IPS DF 6.9 (cell line): ENCODE data around the gene PRSS27.

ENCODE experiments used
- DNase-seq: peaks from one replicate; pipeline ENCODE4 v3.0.0-alpha.2; 2013; ENCODE audit warnings: low read depth, low spot score
- H3K27ac ChIP-seq: one replicate; pipeline ENCODE4 v1.5.1; 2013; ENCODE audit warnings: low read length, control low read depth
- H3K27me3 ChIP-seq: 2 replicates; pipeline ENCODE4 v1.6.1; 2013; ENCODE audit warnings: mild to moderate bottlenecking, low read length; ENCODE audit not compliant: control insufficient read depth, insufficient read depth
- H3K36me3 ChIP-seq: 2 replicates; pipeline ENCODE4 v1.6.1; 2013; ENCODE audit warnings: low read length; ENCODE audit not compliant: control insufficient read depth, insufficient read depth
- H3K4me1 ChIP-seq: 2 replicates; pipeline ENCODE4 v1.6.1; 2013; ENCODE audit warnings: low read length; ENCODE audit not compliant: control insufficient read depth, insufficient read depth
- H3K4me3 ChIP-seq: 2 replicates; pipeline ENCODE4 v1.5.1; 2013; ENCODE audit warnings: mild to moderate bottlenecking, low read length
- H3K9me3 ChIP-seq: 2 replicates; pipeline ENCODE4 v1.6.1; 2013; ENCODE audit warnings: low read length, inconsistent platforms; ENCODE audit not compliant: control insufficient read depth, insufficient read depth
- WGBS: extraction: QIAGEN DNeasy Blood & Tissue Kit; methylation state at CpG from one replicate; pipeline ENCODE4 v1.1.7; 2013; ENCODE audit warnings: mixed read lengths, missing lambda C conversion rate; ENCODE audit not compliant: insufficient read length, insufficient coverage; 5-methylcytosine and 5-hydroxymethylcytosine counted together

PRSS27 gene

DNA sequence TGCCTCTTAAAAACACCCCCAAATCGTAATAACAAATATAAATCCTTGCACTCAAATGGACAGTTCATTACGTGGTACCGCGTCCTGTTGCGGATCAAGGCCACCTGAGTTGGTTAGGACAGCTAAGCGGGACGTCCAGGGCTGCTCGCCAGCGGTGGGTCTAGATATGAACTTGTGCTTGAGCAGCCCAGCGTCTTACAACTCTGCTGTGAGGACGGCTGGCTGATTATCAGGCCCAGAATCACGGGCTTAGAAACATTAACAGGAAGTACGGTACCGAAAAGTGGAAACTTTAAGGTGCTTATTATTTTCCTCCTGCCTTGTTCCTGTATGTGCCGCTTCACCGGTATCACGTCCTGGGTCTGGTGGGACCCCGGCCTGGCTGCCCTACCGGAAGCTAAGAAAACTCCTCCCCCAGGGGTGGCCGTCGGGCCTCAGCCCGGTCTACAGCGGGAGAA lies 31.6 kb upstream of the PRSS27 start:
- Histone ChIP-seq H3K4me3 (peak overlapping the region; percentile 75; the same call in 1 of the 2 replicates), H3K4me1 (no peaks in the 10 kb centered on the region), H3K27me3 (no peaks in the 10 kb centered on the region), H3K9me3 (no peaks in the 10 kb centered on the region), H3K36me3 (0 out of 2 replicates have a peak, but pooled peaks cover 5% of the 10 kb centered on the region), H3K27ac (no peak overlapping the region)
- no CpG with 5 or more reads among the region's 23 CpGs for WGBS
- peak; percentile 60 for DNase-seq

DNA sequence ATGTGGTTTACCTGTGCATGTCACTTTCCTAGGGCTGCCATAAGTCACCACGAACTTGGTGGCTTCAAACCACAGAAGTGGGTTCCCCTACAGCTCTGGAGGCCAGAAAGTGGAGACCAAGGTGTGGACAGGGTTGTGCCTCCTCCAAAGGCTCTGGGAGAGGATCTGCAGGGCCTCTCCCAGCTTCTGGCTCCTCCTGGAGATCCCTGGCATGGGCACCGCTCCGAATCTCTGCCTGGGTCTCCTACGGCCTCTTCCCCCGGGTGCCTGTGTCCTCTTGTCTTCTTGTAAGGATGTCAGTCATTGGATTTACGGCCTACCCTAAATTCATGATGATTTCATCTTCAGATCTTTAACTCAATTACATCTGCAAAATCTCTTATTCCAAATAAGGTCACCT lies 29.9 kb upstream of the PRSS27 start:
- no peak overlapping the region for H3K4me3 ChIP-seq
- no peaks in the 10 kb centered on the region for H3K36me3 ChIP-seq
- no peaks in the 10 kb centered on the region for H3K9me3 ChIP-seq
- no peaks in the 10 kb centered on the region for H3K4me1 ChIP-seq
- no peaks in the 10 kb centered on the region for H3K27me3 ChIP-seq
- no peak overlapping the region for H3K27ac ChIP-seq
- no CpG with 5 or more reads among the region's 6 CpGs for WGBS
- no peak for DNase-seq

DNA sequence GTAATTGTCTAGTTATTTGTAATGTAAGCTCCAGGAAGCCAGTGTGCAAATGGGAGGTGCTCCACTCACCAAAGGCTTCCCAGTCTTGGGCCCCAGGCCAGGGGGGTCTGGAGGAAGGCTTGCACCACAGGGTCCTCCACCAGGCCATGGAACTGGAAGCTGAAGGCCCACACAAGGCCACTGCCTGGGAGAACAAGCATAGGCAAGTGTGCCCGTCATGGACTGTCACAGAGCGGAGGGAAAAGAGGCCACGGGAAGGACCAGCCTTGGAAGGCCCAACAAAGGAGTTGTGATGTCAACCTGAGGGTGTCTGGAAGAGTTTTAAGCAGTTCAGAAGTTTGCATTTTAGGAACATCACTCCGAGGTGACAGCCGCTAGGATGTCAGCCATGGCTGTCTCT lies 29.5 kb upstream of the PRSS27 start:
- Histone ChIP-seq H3K9me3 (no peaks in the 10 kb centered on the region), H3K4me1 (no peaks in the 10 kb centered on the region), H3K27ac (no peak overlapping the region), H3K27me3 (no peaks in the 10 kb centered on the region), H3K4me3 (no peak overlapping the region), H3K36me3 (no peaks in the 10 kb centered on the region)
- DNase-seq, result no peak
- WGBS, result no CpG with 5 or more reads among the region's 5 CpGs

DNA sequence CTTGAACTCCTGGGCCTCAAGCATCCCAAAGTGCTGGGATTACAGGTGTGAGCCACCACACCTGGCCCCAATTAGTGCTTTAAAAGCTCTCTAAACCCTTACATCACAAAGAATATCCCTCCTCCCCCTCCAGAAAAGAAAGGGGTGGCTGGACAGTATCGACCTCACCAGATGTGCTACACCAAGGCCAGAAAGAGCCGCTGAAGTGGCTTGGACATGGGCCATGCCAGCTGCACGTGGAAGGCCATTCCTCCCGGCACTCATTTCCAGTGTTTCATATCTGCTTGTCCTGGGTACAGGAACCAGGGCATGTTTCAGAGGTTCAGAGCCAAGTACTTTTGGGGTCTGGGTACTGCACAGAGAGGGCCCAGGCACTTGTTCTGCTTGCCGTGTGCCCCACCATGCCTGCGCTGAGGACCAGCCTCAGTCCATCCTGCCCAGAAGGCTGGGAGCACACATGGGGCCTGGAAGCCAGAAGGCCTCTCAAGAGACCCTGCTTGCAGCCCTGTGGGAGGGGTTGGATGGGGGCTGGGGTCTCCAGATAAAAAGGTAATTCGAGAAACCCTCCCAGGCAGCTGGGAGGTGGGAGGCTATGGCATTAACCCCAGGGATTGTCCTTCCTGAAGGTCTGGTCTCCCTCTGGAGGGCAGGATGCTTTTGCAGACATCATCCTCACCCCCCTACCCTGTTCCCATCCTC lies 28.9 kb upstream of the PRSS27 start:
- H3K4me1 ChIP-seq, result no peaks in the 10 kb centered on the region
- no peaks in the 10 kb centered on the region for H3K36me3 ChIP-seq
- no peaks in the 10 kb centered on the region for H3K9me3 ChIP-seq
- H3K27ac ChIP-seq, result no peak overlapping the region
- H3K27me3 ChIP-seq, result no peaks in the 10 kb centered on the region
- no peak for DNase-seq
- H3K4me3 ChIP-seq, result no peak overlapping the region
- no CpG with 5 or more reads among the region's 7 CpGs for WGBS

DNA sequence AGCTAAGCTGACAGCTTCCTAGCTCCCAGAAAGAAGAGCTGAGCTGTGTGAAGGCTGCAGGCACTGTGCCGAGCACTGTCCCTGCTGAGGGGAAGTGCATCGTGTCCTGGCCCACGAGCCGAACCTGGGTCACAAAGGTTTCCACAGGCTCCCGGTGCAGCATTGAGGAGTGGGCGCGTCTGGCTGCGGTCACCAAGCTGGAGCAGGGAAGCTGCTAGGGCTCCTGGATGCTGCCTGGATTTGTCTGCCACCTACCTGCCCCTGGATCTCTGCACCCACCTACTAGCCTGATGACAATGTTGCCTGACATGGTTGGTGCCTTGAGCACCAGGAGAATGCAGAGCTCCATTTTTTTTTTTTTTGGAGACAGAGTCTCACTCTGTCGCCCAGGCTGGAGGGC lies 25.9 kb upstream of the PRSS27 start:
- no peaks in the 10 kb centered on the region for H3K36me3 ChIP-seq
- no peak overlapping the region for H3K4me3 ChIP-seq
- no peak for DNase-seq
- H3K4me1 ChIP-seq, result no peaks in the 10 kb centered on the region
- no CpG with 5 or more reads among the region's 9 CpGs for WGBS
- H3K27me3 ChIP-seq, result no peaks in the 10 kb centered on the region
- no peaks in the 10 kb centered on the region for H3K9me3 ChIP-seq
- H3K27ac ChIP-seq, result no peak overlapping the region

DNA sequence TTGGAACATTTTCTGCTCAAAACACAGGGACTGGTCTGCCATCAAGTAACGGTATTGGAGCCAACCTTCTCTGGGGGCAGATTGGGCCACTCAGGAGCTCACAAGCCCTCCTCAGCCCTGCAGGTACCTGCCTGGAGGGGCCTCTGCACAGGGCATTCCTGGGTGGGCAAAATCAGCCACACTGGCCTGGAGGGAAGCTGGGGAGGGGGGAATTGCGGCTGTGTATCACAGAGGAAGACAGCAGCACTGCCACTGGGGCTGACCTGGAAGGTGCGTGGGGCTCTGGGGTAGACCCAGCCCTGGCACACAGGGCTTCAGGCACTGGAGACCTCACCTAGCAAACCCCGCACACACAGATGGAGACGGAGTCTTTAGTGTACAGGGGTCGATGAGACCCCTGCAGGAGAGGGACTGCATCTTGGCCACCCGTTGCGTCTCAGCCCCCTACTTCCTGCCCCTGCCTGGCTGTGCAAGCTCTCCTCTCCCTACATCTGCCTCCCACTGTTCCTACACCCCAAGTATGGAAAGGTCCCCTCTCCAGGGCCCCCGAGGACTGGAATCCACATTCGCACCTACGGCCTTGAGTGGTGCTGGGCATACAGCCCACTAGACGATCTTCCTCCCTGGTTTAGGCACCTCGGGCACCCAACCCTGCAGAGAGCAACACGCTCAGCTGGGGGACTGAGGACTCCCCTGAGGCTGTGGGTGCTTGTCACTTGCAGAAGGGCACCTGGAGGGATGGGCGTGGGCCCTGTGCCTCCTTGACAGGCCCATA lies 25.3 kb upstream of the PRSS27 start:
- Histone ChIP-seq H3K27me3 (no peaks in the 10 kb centered on the region), H3K9me3 (no peaks in the 10 kb centered on the region), H3K27ac (no peak overlapping the region), H3K36me3 (no peaks in the 10 kb centered on the region), H3K4me1 (no peaks in the 10 kb centered on the region), H3K4me3 (no peak overlapping the region)
- no peak for DNase-seq
- WGBS, result no CpG with 5 or more reads among the region's 15 CpGs

DNA sequence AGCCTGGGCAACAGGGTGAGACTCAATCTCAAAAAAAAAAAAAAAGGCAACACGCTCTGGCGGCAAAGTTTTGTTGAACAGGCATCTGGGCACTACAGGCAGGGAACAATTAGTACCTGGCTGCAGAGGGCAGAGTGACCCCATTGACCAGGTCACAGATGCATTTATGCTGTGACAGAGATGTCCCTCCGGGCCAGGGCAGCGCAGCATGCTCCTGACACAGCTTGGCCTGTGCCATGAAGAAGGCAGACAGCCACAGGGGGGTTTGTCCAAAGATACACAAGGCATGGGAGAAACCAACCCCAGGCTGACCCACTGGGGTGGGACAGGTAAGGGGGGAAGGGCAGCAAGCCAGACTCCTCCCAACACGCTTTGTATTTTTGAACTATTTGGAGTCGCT lies 24.7 kb upstream of the PRSS27 start:
- Histone ChIP-seq H3K4me1 (no peaks in the 10 kb centered on the region), H3K4me3 (no peak overlapping the region), H3K36me3 (no peaks in the 10 kb centered on the region), H3K27ac (no peak overlapping the region), H3K27me3 (no peaks in the 10 kb centered on the region), H3K9me3 (no peaks in the 10 kb centered on the region)
- WGBS, result no CpG with 5 or more reads among the region's 6 CpGs
- no peak for DNase-seq

DNA sequence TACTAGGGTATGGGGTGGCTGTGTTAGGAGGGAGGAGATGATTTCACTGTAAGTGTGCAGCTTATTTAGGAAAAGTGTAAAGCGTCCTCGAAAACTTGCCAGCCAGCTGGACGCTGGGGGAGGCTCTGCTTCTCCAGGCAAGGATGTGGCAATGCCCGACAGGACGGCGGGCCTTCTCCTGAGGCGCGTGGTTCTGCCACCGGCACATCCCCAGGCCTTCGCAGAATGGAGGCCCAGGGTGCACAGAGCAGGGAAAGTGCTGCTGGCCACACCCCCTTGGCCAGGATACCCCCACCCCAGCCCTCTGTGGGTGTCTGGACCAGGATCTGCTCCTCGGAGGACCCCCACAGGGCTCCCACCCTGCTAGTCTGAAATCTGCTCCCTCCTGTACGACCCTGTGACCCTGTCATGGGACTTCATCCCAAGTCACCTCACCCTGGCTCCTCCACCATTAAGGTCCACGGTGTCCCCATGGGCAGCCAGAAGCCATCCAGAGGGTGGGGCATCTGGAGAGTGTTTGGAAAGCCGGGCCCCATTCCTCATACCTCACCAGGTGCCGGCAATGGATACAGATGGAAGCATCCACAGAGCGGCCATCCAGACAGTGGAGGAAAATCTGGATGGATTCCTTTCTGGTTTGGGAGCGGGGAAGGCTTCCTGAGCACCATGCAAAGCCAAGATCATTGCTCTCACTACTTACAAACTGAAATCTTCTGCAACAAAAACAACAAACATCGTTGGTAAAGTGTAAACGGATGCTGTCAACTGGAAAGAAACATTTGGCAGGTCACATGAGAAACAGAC lies 23.2 kb upstream of the PRSS27 start:
- Histone ChIP-seq H3K27ac (no peak overlapping the region), H3K36me3 (no peaks in the 10 kb centered on the region), H3K4me1 (no peaks in the 10 kb centered on the region), H3K9me3 (no peaks in the 10 kb centered on the region), H3K4me3 (no peak overlapping the region), H3K27me3 (no peaks in the 10 kb centered on the region)
- DNase-seq, result no peak
- no CpG with 5 or more reads among the region's 19 CpGs for WGBS

DNA sequence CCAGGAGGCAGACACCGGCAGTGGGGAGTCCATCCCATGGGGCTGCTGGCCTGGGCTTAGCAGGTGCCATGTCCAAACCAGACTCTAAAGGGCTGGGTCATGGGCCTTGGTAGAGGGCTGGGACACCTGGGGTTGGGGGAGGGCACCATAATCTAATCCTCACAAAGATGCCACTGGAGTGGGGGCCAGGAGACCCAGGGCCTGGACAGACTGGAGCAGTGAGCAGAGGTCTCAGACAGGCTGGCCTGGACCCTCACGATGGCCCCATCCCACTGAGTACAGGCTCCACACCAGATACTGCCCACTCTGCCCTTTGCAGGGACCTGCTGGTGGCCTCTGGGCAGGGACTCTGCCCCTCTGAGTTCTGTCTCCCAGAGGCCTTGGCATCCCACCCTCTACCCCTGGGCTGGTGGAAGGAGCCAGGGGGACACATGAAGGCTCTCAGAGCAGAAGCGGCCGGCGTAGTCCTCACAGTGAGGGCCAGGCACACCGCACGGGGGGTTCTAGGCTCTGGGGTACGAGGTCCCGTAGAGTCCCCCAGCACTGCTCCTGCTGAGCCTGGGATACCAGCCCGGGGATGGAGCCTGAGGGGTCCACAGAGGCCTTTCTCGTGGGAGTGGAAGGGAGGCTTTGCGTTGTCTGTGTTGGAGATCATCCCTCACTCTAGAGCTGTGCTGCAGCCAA lies 22.4 kb upstream of the PRSS27 start:
- Histone ChIP-seq H3K4me3 (no peak overlapping the region), H3K9me3 (no peaks in the 10 kb centered on the region), H3K36me3 (no peaks in the 10 kb centered on the region), H3K27me3 (no peaks in the 10 kb centered on the region), H3K27ac (no peak overlapping the region), H3K4me1 (no peaks in the 10 kb centered on the region)
- WGBS, result no CpG with 5 or more reads among the region's 12 CpGs
- no peak for DNase-seq

DNA sequence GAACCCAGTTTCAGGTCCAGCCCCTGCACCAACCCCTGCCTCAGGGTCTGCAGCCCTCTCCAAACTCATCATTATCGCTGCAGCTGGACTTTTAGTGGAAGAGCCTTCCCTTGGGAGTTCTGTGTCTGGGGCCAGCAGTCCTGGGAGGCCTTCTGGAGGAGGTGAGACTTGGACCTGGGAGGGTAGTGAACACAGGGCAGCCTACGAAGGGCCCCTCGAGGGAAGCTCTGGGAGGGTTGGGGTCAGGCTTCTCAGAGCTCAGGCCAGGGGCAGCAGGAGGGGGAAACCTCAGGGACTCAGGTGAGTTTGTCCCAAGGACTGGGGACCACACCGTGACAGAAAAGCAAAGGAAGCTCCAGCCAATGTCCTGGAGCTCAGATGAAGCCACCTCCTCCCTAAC lies 21.1 kb upstream of the PRSS27 start:
- H3K27me3 ChIP-seq, result no peaks in the 10 kb centered on the region
- no peak for DNase-seq
- H3K27ac ChIP-seq, result no peak overlapping the region
- H3K4me3 ChIP-seq, result no peak overlapping the region
- no peaks in the 10 kb centered on the region for H3K4me1 ChIP-seq
- no peaks in the 10 kb centered on the region for H3K9me3 ChIP-seq
- no CpG with 5 or more reads among the region's 4 CpGs for WGBS
- no peaks in the 10 kb centered on the region for H3K36me3 ChIP-seq
